Subcutaneous abdominal adipose tissue (tissue), 5 donors: Measurements from ENCODE around the gene HDAC5.
"Not testable (repeated sequence)": the region's sequence is repeated elsewhere in the genome, so short reads cannot be mapped to it uniquely, and the experiment has no call there.

Experiments used
- H3K27ac ChIP-seq: one replicate; pipeline ENCODE4 v1.7.0; 2013; ENCODE audit warnings: low read depth, mild to moderate bottlenecking, inconsistent platforms, low read length, moderate library complexity
- H3K27me3 ChIP-seq, 5 donors: one replicate each; pipeline ENCODE4 v1.7.0; 2013; ENCODE audit warnings: low read length in 5 of 5, inconsistent platforms in 1 of 5; ENCODE audit not compliant: control insufficient read depth in 5 of 5, insufficient read depth in 4 of 5
- H3K36me3 ChIP-seq, 5 donors: one replicate each; pipeline ENCODE4 v1.7.0; 2013; ENCODE audit warnings: low read length in 5 of 5; ENCODE audit not compliant: control insufficient read depth in 5 of 5, insufficient read depth in 5 of 5
- H3K4me1 ChIP-seq, 5 donors: one replicate each; pipeline ENCODE4 v1.7.0; 2013; ENCODE audit warnings: low read length in 5 of 5, mild to moderate bottlenecking in 3 of 5, moderate library complexity in 1 of 5; ENCODE audit not compliant: control insufficient read depth in 5 of 5, insufficient read depth in 5 of 5
- H3K4me3 ChIP-seq, 5 donors: one replicate each; pipeline ENCODE4 v1.7.0; 2013; ENCODE audit warnings: low read length in 5 of 5, low read depth in 1 of 5
- H3K9ac ChIP-seq, 5 donors: one replicate each; pipeline ENCODE4 v1.7.0; 2013; ENCODE audit warnings: low read length in 5 of 5, mild to moderate bottlenecking in 4 of 5, moderate library complexity in 3 of 5
- H3K9me3 ChIP-seq, 5 donors: one replicate each; pipeline ENCODE4 v1.7.0; 2013; ENCODE audit warnings: low read length in 5 of 5; ENCODE audit not compliant: control insufficient read depth in 5 of 5
- donor health status: healthy.
- donor health status: healthy.
- donor health status: healthy.
- donor health status: healthy.
- donor health status: healthy.

Gene HDAC5

GRCh38 chr17:44034688-44035087 lies 88.8 kb downstream of the HDAC5 start:
- peaks cover 7 to 59% (median 48%) of the 10 kb centered on the region in 5 donors for H3K36me3 ChIP-seq
- not testable (repeated sequence) for H3K27me3 ChIP-seq, H3K9ac ChIP-seq, H3K9me3 ChIP-seq, H3K4me3 ChIP-seq, H3K27ac ChIP-seq, H3K4me1 ChIP-seq

GRCh38 chr17:44033861-44034408 lies 89.5 kb downstream of the HDAC5 start:
- Histone ChIP-seq H3K9me3 (no peaks in the 10 kb centered on the region), H3K9ac (no peak overlapping the region), H3K4me3 (no peak overlapping the region), H3K27ac (no peak overlapping the region), H3K36me3 (peaks cover 7 to 61% (median 55%) of the 10 kb centered on the region in 5 donors), H3K27me3 (no peaks in the 10 kb centered on the region), H3K4me1 (peaks cover 0 to 8% (median 4%) of the 10 kb centered on the region in 5 donors)

- H3K27ac ChIP-seq, result no peak overlapping the region
- H3K9me3 ChIP-seq, result no peaks in the 10 kb centered on the region
- peaks cover 7 to 47% (median 34%) of the 10 kb centered on the region in 5 donors for H3K36me3 ChIP-seq
- no peak overlapping the region for H3K4me3 ChIP-seq
- no peaks in the 10 kb centered on the region for H3K4me1 ChIP-seq
- no peak overlapping the region for H3K9ac ChIP-seq
- H3K27me3 ChIP-seq, result no peaks in the 10 kb centered on the region
These were observed 93.0 kb downstream of the HDAC5 start for GRCh38 chr17:44030482-44030881.

GRCh38 chr17:44029736-44030135 lies 93.7 kb downstream of the HDAC5 start:
- Histone ChIP-seq H3K4me3 (no peak overlapping the region), H3K4me1 (no peaks in the 10 kb centered on the region), H3K36me3 (peaks cover 7 to 49% (median 34%) of the 10 kb centered on the region in 5 donors), H3K9me3 (no peaks in the 10 kb centered on the region), H3K27ac (no peak overlapping the region), H3K9ac (no peak overlapping the region), H3K27me3 (no peaks in the 10 kb centered on the region)
